SK-N-SH treated with all-trans-retinoic acid at 6 μM for 48 hours (cell line): ENCODE data around the gene HEATR5B.

Experiments used
- CREB5 ChIP-seq: fragments of 250-450 bp; sonication (Bioruptor Pico); IDR thresholded peaks from 2 replicates; pipeline ENCODE4 v1.5.1; 2020; ENCODE audit warnings: low read depth, mild to moderate bottlenecking, moderate library complexity
- CSDC2 ChIP-seq: fragments of 250-450 bp; sonication (Bioruptor Pico); IDR thresholded peaks from 2 replicates; pipeline ENCODE4 v1.5.0; 2020; ENCODE audit warnings: mild to moderate bottlenecking, moderate library complexity
- CSRNP3 ChIP-seq: fragments of 250-450 bp; sonication (Bioruptor Pico); IDR thresholded peaks from 2 replicates; pipeline ENCODE4 v1.5.1; 2021; ENCODE audit warnings: mild to moderate bottlenecking, moderate library complexity
- ESRRG ChIP-seq: fragments of 250-450 bp; sonication (Bioruptor Pico); IDR thresholded peaks from 2 replicates; pipeline ENCODE4 v1.6.1; 2021; ENCODE audit warnings: mild to moderate bottlenecking
- OSR1 ChIP-seq: fragments of 250-450 bp; sonication (Bioruptor Pico); IDR thresholded peaks from 2 replicates; pipeline ENCODE4 v1.8.0; 2022; ENCODE audit warnings: moderate library complexity, mild to moderate bottlenecking, inconsistent platforms
- PATZ1 ChIP-seq: fragments of 250-450 bp; sonication (Bioruptor Pico); IDR thresholded peaks from 2 replicates; pipeline ENCODE4 v1.8.0; 2020; ENCODE audit warnings: mild to moderate bottlenecking, moderate library complexity, borderline replicate concordance
- POU6F1 ChIP-seq: fragments of 250-450 bp; sonication (Bioruptor Pico); IDR thresholded peaks from 2 replicates; pipeline ENCODE4 v1.8.0; 2021; ENCODE audit warnings: low read depth, mild to moderate bottlenecking, moderate library complexity, borderline replicate concordance
- TOX ChIP-seq: fragments of 250-450 bp; sonication (Bioruptor Pico); IDR thresholded peaks from 2 replicates; pipeline ENCODE4 v1.8.0; 2021; ENCODE audit warnings: mild to moderate bottlenecking, moderate library complexity, borderline replicate concordance
- TSHZ2 ChIP-seq: fragments of 250-450 bp; sonication (Bioruptor Pico); IDR thresholded peaks from 2 replicates; pipeline ENCODE4 v1.5.0; 2020; ENCODE audit warnings: mild to moderate bottlenecking, moderate library complexity
- ZFP3 ChIP-seq: fragments of 250-450 bp; sonication (Bioruptor Pico); IDR thresholded peaks from 2 replicates; pipeline ENCODE4 v1.5.0; 2020; ENCODE audit warnings: mild to moderate bottlenecking, moderate library complexity

GRCh38 chr2:37083873-37084794 lies at the start of gene HEATR5B, which contains the start of gene GPATCH11:
- TF ChIP-seq PATZ1 = no peak
- TF ChIP-seq CREB5 (CRISPR knock-in tag) = no peak
- TF ChIP-seq CSDC2 (CRISPR knock-in tag) = no peak
- 0 out of 2 replicates have a peak, but pooled peaks have one; percentile 18 for TF ChIP-seq TSHZ2 (CRISPR knock-in tag)
- no peak for TF ChIP-seq POU6F1 (CRISPR knock-in tag)
- no peak for TF ChIP-seq OSR1 (CRISPR knock-in tag)
- no peak for TF ChIP-seq CSRNP3 (CRISPR knock-in tag)
- no peak for TF ChIP-seq ESRRG
- TF ChIP-seq TOX (CRISPR knock-in tag) = no peak
- peak; percentile 76; the same call in 1 of the 2 replicates for TF ChIP-seq ZFP3 (CRISPR knock-in tag)
